GM21529 (cell line): ENCODE results near the gene PEX26.
A peak's percentile ranks its signal among the peaks of the same experiment; 100 is the strongest.
"Not testable (repeated sequence)": the region's sequence is repeated elsewhere in the genome, so short reads cannot be mapped to it uniquely, and the experiment has no call there.

Source experiments
- ATAC-seq: cut with Tn5 transposase; IDR thresholded peaks from one replicate; pipeline ENCODE4 v1.9.1; 2021; ENCODE audit not compliant: unreplicated experiment

PEX26 gene

DNA sequence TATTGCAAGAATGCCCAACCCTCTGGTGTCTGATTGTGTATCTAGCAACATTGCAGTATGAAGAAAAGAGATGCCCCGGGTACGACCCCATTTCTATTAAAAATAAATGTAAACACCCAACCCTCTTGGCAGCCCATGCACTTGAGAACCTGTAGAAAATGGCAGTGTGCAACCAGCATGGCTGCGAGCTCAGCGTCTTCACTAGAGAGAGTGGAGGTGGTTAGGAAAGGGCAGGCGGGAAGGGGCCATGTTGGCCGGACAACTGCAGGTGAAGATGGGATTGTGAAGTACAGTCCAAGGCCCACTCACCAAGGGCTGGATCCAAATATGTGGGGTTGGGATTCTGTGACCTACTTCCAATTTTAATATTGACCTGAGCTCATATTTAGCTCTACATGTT is 15.9 kb downstream of the PEX26 start:
- ATAC-seq = no peak

GRCh38 chr22:18095101-18095805 is 17.5 kb downstream of the PEX26 start:
- ATAC-seq = no peak

DNA sequence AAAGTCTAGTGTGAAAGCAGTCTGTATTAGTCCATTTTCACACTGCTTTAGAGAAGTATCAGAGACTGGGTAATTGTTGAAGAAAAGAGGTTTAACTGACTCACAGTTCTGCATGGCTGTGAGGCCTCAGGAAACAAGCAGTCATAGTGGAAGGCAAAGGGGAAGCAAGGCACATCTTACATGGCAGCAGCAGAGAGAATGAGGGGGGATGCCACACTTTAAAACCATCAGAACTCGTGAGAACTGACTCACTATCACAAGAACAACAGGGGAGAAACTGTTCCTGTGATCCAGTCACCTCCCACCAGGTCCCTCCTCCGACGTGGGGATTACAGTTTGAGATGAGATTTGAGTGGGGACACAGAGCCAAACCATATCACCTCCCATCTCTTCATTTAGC is 19.0 kb downstream of the PEX26 start:
- ATAC-seq = no peak

- ATAC-seq = no peak
These were observed 23.0 kb downstream of the PEX26 start for GRCh38 chr22:18100781-18101180.

- ATAC-seq = no peak
These were observed 23.7 kb downstream of the PEX26 start for GRCh38 chr22:18101536-18101935.

DNA sequence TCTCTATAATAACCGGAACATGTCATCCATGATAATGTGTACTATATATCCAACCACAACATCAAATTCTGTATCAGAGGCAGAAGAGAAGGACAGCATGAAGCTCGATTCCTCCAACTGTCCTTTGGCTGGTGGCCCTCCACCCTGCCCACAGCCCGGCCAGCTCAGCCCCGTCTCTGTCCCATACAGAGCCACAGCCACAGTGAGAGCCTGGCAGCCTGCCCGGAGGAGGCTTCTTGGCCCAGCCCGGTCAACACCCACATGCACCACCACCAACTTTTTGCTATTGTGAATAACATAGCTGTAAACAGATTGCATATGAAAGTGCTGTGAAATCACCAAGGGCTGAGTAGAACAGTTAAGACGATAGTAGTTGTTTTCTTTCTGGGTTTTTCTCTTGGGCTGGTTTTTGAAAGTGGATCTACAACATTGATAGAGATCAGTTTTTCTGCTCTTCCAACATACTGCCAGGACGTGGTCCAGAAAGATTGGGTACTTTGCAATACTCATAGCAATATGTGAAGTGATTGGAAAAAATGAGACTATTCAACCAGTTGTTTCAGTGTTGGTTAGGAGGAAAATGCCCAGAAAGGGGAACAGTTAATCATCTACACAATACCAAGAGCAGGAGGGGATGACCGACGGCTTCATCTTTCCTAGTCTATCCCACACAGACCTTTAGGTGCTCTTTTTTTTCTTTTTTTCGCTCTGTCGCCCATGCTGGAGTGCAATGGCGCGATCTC is 25.9 kb downstream of the PEX26 start:
- no peak for ATAC-seq

DNA sequence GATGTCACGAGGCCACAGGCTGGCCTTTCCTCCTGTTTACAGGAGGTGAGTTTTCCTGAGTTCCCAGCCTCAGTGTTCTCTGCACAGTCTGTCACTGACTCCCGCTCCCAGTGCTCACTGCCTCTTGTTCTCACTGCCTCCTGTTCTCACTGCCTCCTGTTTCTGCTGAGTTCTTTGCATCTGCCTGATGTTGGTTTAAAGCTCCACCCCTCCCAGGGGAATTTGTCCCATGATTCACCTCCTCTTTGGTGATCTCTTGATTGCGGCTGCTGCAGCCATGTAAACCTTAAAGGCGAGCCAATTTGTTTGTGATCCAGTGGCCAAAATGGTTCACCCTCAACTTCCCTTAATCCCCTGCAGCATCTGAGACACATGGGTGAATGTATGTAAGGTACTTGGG is 26.8 kb downstream of the PEX26 start:
- no peak for ATAC-seq

DNA sequence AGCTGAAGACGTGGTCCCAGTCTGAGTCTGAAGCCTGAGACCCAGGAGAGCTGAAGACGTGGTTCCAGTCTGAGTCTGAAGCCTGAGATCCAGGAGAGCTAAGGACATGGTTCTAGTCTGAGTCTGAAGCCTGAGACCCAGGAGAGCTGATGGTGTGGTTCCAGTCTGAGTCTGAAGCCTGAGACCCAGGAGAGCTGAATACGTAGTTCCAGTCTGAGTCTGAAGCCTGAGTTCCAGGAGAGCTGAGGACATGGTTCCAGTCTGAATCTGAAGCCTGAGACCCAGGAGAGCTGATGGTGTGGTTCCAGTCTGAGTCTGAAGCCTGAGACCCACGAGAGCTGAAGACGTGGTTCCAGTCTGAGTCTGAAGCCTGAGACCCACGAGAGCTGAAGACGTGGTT is 28.2 kb downstream of the PEX26 start:
- ATAC-seq = not testable (repeated sequence)

DNA sequence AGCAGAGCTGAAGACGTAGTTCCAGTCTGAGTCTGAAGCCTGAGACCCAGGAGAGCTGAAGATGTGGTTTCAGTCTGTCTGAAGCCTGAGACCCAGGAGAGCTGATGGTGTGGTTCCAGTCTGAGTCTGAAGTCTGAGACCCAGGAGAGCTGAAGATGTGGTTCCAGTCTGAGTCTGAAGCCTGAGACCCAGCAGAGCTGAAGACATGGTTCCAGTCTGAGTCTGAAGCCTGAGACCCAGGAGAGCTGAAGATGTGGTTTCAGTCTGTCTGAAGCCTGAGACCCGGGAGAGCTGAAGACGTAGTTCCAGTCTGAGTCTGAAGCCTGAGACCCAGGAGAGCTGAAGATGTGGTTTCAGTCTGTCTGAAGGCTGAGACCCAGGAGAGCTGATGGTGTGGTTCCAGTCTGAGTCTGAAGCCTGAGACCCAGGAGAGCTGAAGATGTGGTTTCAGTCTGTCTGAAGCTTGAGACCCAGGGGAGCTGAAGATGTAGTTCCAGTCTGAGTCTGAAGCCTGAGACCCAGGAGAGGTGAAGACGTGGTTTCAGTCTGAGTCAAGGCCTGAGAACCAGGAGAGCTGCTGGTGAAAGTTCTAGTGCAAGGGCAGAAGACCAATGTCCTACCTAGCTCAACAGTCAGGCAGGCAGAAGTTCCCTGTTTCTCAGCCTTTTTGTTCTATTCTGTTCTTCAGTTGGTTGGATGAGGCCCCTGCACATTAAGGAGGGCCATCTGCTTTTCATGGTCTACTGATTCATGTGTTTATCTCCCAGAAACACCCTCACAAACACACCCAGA is 29.0 kb downstream of the PEX26 start:
- ATAC-seq = peak; percentile 52

DNA sequence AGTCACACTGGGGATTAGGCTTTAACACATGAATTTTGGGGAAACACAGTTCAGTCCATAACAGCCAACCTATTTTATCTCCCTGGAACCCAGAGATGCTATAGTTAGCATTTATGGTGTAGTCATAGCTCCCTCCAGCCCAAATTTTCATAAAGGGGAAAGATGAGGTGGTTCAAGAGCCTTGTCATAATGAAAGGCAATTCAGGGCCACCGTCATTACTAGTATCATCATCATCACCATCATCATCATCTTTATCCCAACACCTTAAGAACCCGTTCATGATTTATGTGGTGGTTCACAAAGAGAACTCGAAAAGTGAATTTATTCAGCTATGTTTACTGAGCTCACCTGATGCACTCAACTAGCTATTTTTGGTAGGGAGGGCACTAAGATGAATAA is 30.4 kb downstream of the PEX26 start:
- ATAC-seq = no peak

DNA sequence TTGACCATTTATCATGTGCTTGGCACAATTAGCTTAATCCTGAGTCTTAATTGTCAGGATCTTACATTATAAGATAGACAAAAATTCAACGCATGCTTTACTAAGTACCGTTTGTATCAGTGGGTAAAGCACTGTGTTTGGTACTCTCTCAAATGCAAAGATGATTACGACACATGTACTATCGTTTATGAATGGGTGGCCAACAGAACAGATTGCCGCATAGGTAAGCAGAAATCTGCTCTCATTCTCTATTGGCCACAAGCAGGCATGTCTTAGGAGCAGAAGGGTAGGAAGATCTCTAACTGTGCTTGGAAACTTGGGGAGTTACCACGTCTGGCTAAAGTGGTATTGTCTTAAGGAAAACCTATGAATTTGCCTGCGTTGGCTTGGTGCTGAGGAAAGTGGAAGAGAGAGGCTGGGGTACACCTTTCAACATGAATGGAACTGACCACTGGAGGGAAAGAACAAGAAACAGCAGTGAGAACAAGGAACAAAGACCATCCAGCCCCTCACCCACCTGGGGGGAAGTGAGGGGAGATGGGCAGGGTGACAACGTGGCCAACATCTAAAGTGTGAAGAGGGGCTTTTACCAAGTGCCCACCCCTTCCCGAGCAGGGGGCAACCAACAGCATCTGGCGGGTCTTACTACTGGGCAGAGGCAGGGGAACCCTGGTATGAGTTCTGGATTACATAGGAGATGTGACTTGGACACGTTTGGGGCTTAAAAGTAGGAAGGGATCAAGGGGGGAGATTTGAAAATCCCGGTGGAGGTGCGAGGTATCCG is 31.8 kb downstream of the PEX26 start:
- no peak for ATAC-seq

- ATAC-seq = no peak
These were observed 32.6 kb downstream of the PEX26 start, which contains the start of gene TUBA8 for GRCh38 chr22:18110194-18110953. TSS of gene TUBA8 (plus strand) at chr22:18110809. CDS start at chr22:18110866, 57 bp downstream.

- ATAC-seq = no peak
These were observed 33.4 kb downstream of the PEX26 start for GRCh38 chr22:18110954-18111758.

DNA sequence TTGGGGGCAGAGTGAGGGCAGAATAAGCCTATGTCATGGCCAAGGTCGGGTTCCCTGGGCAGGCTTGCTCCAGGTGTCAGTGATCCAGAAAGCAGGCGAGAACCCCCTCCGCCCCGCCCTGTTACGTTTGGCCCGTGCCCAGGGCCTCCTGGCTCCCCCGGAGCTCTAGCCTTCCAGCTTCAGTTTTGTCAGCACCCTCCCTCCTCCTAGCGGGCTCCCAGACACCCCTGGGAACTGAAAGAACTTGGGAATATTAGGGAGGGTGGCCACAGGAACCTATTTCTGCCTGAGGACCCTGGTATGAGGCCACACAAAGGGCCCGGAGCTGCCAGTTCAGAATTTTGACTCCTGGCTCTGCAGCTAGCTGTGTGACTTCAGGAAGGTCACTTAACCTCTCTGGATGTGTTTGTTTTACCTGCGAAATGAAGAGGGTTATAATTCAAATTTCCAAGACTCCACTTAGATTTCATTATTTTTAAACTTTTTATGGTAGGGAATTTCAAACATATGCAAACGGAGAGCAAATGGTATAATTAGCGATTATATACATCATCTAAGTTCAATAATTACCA is 34.1 kb downstream of the PEX26 start:
- ATAC-seq = no peak

DNA sequence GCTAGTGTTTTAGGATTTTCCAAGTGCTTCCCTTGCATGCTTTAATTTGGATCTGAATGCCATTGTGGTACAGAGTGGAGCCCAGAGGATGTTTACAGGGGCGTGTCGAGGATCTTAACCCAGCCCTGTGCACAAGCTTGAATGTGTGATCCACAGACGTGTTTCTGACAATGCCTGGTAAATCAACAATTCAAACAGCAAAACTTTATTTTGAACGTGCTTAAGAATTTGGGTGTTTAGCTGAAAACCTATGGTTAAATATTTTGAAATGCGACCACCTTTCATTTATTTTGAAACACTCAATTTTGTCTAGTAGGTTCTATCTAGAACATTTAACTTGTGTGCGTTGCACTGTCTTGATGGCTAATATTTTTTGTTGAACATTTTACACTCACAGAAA is 34.6 kb downstream of the PEX26 start:
- ATAC-seq = no peak

DNA sequence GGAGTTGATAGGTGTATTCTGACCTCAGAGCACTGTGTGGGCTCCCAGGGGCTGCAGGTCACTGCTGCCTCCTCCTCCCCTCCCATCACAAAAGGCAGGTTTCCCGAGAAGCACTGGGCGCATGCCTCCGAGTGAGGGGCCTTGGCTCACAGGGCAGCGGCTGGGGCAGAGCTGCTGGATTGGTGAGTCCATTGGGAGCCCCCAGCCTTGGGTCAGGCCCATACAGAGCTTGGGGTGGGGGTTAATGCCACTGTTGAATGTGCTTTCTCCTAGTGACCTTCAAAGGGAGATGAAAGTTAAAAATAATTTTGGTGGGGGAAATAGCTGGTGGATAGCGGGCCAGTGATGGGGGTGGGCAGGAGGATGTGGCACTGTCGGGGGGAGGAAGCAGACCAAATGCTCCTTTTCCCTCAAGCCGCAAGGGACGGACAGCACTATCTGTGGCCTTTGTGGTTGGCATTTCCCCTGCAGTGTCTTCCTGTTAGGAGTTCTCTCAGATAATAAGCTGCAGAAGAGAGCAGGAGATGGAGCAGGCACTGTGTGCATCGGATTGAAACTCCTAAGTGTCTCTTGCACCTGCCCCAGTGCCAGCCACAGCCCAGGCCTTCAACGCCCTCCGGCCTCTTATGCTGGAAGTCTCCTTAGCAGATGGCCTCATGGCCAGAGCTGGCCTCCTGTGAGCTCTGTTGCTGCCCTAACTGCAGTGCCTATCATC is 36.0 kb downstream of the PEX26 start:
- ATAC-seq = no peak

- no peak for ATAC-seq
These were observed 36.7 kb downstream of the PEX26 start for GRCh38 chr22:18114495-18114894.

GRCh38 chr22:18114976-18115652 is 37.3 kb downstream of the PEX26 start:
- ATAC-seq = no peak
